HCT116 (cell line): Measurements from ENCODE around the gene GRIP1. TPM values are rescaled to one million over a fixed set of nuclear protein-coding genes. Genes with fewer than 3 reads are reported as not detected.

Source experiments
- ATAC-seq: fragments of 200-7000 bp; cut with Tn5 transposase; 2 replicates; pipeline ENCODE4 v1.9.1; 2020; ENCODE audit warnings: mild to moderate bottlenecking, moderate library complexity
- BruUV-seq: library from RNA; stranded (reverse); fragments of 400-500 nt; replicated peaks from 2 replicates; lab custom pipeline; 2021; lab: Mats Ljungman, UMichigan
- CTCF ChIA-PET: fragments of 300-600 bp; sonication (Branson Sonifier 250); formaldehyde crosslinking; loops from one replicate; lab custom pipeline; 2021; ENCODE audit warnings: antibody characterized with exemption; lab: Charles Lee
- POLR2A ChIA-PET: fragments of 300-600, 350-600 bp; sonication (Branson Sonifier 250); formaldehyde crosslinking; loops from one replicate; lab custom pipeline; 2021; ENCODE audit warnings: antibody characterized with exemption; lab: Charles Lee
- RAD21 ChIA-PET, 2 experiments: fragments of 300-600 bp; sonication (Branson Sonifier 250); formaldehyde crosslinking; loops; one replicate each; lab custom pipeline; 2023; ENCODE audit warnings: low total read pairs in 2 of 2; ENCODE audit not compliant: uncharacterized antibody in 2 of 2, unreplicated experiment in 2 of 2, low non-redundant PET in 1 of 2; lab: Charles Lee
- DNase-seq: peaks from one replicate; pipeline ENCODE4 v3.0.0-alpha.2; 2010; ENCODE audit warnings: low read depth, low spot score
- H2AFZ ChIP-seq: fragments of 200-600 bp; shearing (Covaris generic), sonication (generic); 2 replicates; pipeline ENCODE4 v1.6.1; 2017; ENCODE audit warnings: low read depth, mixed run types, mixed read lengths, antibody characterized with exemption, low read length; ENCODE audit not compliant: poor library complexity, severe bottlenecking
- H3K27ac ChIP-seq: 2 replicates; pipeline ENCODE4 v1.5.1; 2012; ENCODE audit warnings: low read depth, low read length
- H3K27me3 ChIP-seq: fragments of 200-600 bp; sonication (generic); 2 replicates; pipeline ENCODE4 v1.6.1; 2016; ENCODE audit warnings: mixed run types, low read length, mixed read lengths; ENCODE audit not compliant: insufficient read depth
- H3K36me3 ChIP-seq, 2 experiments: fragments of 200-500 bp in 1 of 2; fragments of 200-600 bp in 1 of 2; sonication (Bioruptor generic) in 1 of 2; sonication (generic) in 1 of 2; 2 replicates each; pipeline versions ENCODE4 v1.5.1 to v1.6.1; 2014 to 2016; ENCODE audit warnings: low read length in 2 of 2, inconsistent platforms in 1 of 2, mixed read lengths in 1 of 2, mixed run types in 1 of 2; ENCODE audit not compliant: insufficient read depth in 2 of 2, control insufficient read depth in 1 of 2
- H3K4me1 ChIP-seq, 2 experiments: fragments of 200-600 bp in 1 of 2; sonication (generic) in 1 of 2; 2 replicates each; pipeline versions ENCODE4 v1.5.1 to v1.6.1; 2012 to 2017; ENCODE audit warnings: low read length in 2 of 2, inconsistent platforms in 1 of 2, mild to moderate bottlenecking in 1 of 2, mixed read lengths in 1 of 2, mixed run types in 1 of 2, moderate library complexity in 1 of 2; ENCODE audit not compliant: insufficient read depth in 2 of 2, control insufficient read depth in 1 of 2
- H3K4me2 ChIP-seq: fragments of 200-600 bp; sonication (generic); 2 replicates; pipeline ENCODE4 v1.6.1; 2017; ENCODE audit warnings: mixed run types, low read length, mixed read lengths
- H3K4me3 ChIP-seq, 2 experiments: fragments of 200-600 bp in 1 of 2; sonication (generic) in 1 of 2; replicated peaks in 1 of 2; 2 replicates each; pipeline ENCODE4 v1.5.1; 2011 to 2016; ENCODE audit warnings: low read length in 2 of 2, control low read depth in 1 of 2, low read depth in 1 of 2, mild to moderate bottlenecking in 1 of 2, mixed read lengths in 1 of 2, mixed run types in 1 of 2
- H3K79me2 ChIP-seq: fragments of 200-600 bp; sonication (generic); 2 replicates; pipeline ENCODE4 v1.6.1; 2017; ENCODE audit warnings: mild to moderate bottlenecking, mixed run types, low read length, moderate library complexity, mixed read lengths; ENCODE audit not compliant: insufficient read depth
- H3K9ac ChIP-seq: fragments of 200-600 bp; sonication (generic); 2 replicates; pipeline ENCODE4 v1.6.1; 2016; ENCODE audit warnings: low read length, mixed read lengths
- H3K9me2 ChIP-seq: fragments of 200-600 bp; sonication (generic), shearing (Covaris generic); 2 replicates; pipeline ENCODE4 v1.6.1; 2017; ENCODE audit warnings: mixed run types, mild to moderate bottlenecking, moderate library complexity; ENCODE audit not compliant: insufficient read depth
- H3K9me3 ChIP-seq, 2 experiments: fragments of 200-500 bp in 1 of 2; fragments of 200-600 bp in 1 of 2; sonication (Bioruptor generic) in 1 of 2; sonication (generic) in 1 of 2; 2 replicates each; pipeline ENCODE4 v1.6.1; 2014 to 2017; ENCODE audit warnings: low read length in 2 of 2, mixed read lengths in 2 of 2, inconsistent platforms in 1 of 2, low read depth in 1 of 2, mild to moderate bottlenecking in 1 of 2, mixed run types in 1 of 2, moderate library complexity in 1 of 2; ENCODE audit not compliant: control insufficient read depth in 1 of 2, insufficient read depth in 1 of 2
- H4K20me1 ChIP-seq: fragments of 200-600 bp; sonication (generic), shearing (Covaris generic); 2 replicates; pipeline ENCODE4 v1.6.1; 2017; ENCODE audit warnings: mixed run types, mild to moderate bottlenecking, moderate library complexity; ENCODE audit not compliant: insufficient read depth
- CEBPB ChIP-seq: IDR thresholded peaks from 2 replicates; pipeline ENCODE4 v1.6.1; 2012; ENCODE audit warnings: low read depth
- EGR1 ChIP-seq: IDR thresholded peaks from 2 replicates; pipeline ENCODE4 v1.6.1; 2012; ENCODE audit warnings: low read depth
- EZH2 ChIP-seq: fragments of 200-600 bp; sonication (generic); IDR thresholded peaks from 2 replicates; pipeline ENCODE4 v1.6.1; 2017; ENCODE audit warnings: antibody characterized with exemption, mixed run types
- EZH2phosphoT487 ChIP-seq: fragments of 200-600 bp; IDR thresholded peaks from 2 replicates; pipeline ENCODE4 v1.6.1; 2018; ENCODE audit warnings: antibody characterized with exemption, borderline replicate concordance
- FOSL1 ChIP-seq: IDR thresholded peaks from 2 replicates; pipeline ENCODE4 v1.6.1; 2012; ENCODE audit warnings: low read depth
- POLR2A ChIP-seq: IDR thresholded peaks from 2 replicates; pipeline ENCODE4 v1.7.0; 2011; ENCODE audit warnings: borderline replicate concordance; ENCODE audit not compliant: insufficient read depth, insufficient read length; ENCODE audit errors: extremely low read depth
- POLR2AphosphoS5 ChIP-seq: IDR thresholded peaks from 2 replicates; pipeline ENCODE4 v1.6.1; 2011; ENCODE audit warnings: mild to moderate bottlenecking, low read depth, low read length, moderate library complexity
- RAD21 ChIP-seq: IDR thresholded peaks from 2 replicates; pipeline ENCODE4 v1.6.1; 2012; ENCODE audit warnings: low read depth, mild to moderate bottlenecking
- SIN3A ChIP-seq: IDR thresholded peaks from 2 replicates; pipeline ENCODE4 v1.6.1; 2012; ENCODE audit warnings: low read depth
- SP1 ChIP-seq: IDR thresholded peaks from 2 replicates; pipeline ENCODE4 v1.6.1; 2012; ENCODE audit warnings: low read depth
- SRF ChIP-seq: IDR thresholded peaks from 2 replicates; pipeline ENCODE4 v1.6.1; 2012; ENCODE audit warnings: low read depth
- TCF7L2 ChIP-seq: IDR thresholded peaks from 2 replicates; pipeline ENCODE4 v1.7.0; 2011; ENCODE audit warnings: borderline replicate concordance, inconsistent platforms; ENCODE audit not compliant: insufficient read depth, insufficient read length; ENCODE audit errors: extremely low read depth
- YY1 ChIP-seq: IDR thresholded peaks from 2 replicates; pipeline ENCODE4 v1.6.1; 2011; ENCODE audit warnings: low read length, low read depth, moderate library complexity, mild to moderate bottlenecking; ENCODE audit not compliant: insufficient replicate concordance; ENCODE audit errors: extremely low read depth
- ZFX ChIP-seq: fragments of 450-650 bp; IDR thresholded peaks from 2 replicates; pipeline ENCODE4 v1.6.1; 2017
- ZNF274 ChIP-seq: fragments of 200-500 bp; sonication (Bioruptor generic); IDR thresholded peaks from 2 replicates; pipeline ENCODE4 v1.6.1; 2014; ENCODE audit warnings: mild to moderate bottlenecking, low read depth, low read length, inconsistent platforms
- intact Hi-C: fragments of 100-400 bp; cut with micrococcal nuclease; formaldehyde crosslinking; loops from 2 replicates; pipeline ENCODE4 v1.10.0; 2022
- total RNA-seq: library from RNA; stranded (reverse); gene quantifications from one replicate; pipeline ENCODE4 v1.2.1, GENCODE V29; 2021; ENCODE audit not compliant: unreplicated experiment
- TF ChIP-seq, protein P1 (sequence below): IDR thresholded peaks from 2 replicates; pipeline ENCODE4 v1.6.1; 2012; ENCODE audit warnings: low read depth
- TF ChIP-seq, protein P2 (sequence below): IDR thresholded peaks from 2 replicates; pipeline ENCODE4 v1.6.1; 2012
- TF ChIP-seq, protein P3 (sequence below): IDR thresholded peaks from 2 replicates; pipeline ENCODE4 v1.6.1; 2011; ENCODE audit warnings: mild to moderate bottlenecking, low read length, moderate library complexity; ENCODE audit not compliant: insufficient replicate concordance; ENCODE audit errors: extremely low read depth
- TF ChIP-seq, protein P4 (sequence below), 3 experiments: fragments of 200-600 bp in 1 of 3; sonication (generic) in 1 of 3; IDR thresholded peaks in 2 of 3; conservative IDR thresholded peaks in 1 of 3; 2 replicates each; pipeline ENCODE4 v1.5.1; 2012 to 2017; ENCODE audit warnings: low read depth in 2 of 3, low read length in 2 of 3, antibody characterized with exemption in 1 of 3, borderline replicate concordance in 1 of 3, control low read depth in 1 of 3, mild to moderate bottlenecking in 1 of 3, mixed read lengths in 1 of 3, mixed run types in 1 of 3, moderate library complexity in 1 of 3; ENCODE audit not compliant: insufficient read depth in 1 of 3
- TF ChIP-seq, protein P5 (sequence below): IDR thresholded peaks from 2 replicates; pipeline ENCODE4 v1.6.1; 2012

Gene GRIP1
- total RNA-seq, 1 experiment from 2014 or later: not detected

DNA sequence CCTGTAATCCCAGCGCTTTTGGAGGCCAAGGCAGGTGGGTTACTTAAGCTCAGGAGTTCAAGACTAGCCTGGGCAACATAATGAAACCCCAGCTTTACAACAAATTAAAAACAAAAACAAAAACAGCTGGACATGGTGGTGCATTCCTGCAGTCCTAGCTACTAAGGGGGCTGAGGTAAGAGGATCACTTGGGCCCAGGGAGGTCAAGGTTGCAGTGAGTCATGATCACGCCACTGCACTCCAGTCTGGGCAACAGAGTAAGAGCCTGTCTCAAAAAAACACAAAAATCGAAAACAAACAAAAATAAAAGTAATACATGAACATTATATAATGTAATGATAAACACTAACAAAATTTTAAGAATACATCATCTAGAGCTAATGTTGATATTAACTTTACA, 46.2 kb upstream of the GRIP1 start:
- H3K4me1 ChIP-seq: no peaks in the 10 kb centered on the region
- TF ChIP-seq, protein P1, sequence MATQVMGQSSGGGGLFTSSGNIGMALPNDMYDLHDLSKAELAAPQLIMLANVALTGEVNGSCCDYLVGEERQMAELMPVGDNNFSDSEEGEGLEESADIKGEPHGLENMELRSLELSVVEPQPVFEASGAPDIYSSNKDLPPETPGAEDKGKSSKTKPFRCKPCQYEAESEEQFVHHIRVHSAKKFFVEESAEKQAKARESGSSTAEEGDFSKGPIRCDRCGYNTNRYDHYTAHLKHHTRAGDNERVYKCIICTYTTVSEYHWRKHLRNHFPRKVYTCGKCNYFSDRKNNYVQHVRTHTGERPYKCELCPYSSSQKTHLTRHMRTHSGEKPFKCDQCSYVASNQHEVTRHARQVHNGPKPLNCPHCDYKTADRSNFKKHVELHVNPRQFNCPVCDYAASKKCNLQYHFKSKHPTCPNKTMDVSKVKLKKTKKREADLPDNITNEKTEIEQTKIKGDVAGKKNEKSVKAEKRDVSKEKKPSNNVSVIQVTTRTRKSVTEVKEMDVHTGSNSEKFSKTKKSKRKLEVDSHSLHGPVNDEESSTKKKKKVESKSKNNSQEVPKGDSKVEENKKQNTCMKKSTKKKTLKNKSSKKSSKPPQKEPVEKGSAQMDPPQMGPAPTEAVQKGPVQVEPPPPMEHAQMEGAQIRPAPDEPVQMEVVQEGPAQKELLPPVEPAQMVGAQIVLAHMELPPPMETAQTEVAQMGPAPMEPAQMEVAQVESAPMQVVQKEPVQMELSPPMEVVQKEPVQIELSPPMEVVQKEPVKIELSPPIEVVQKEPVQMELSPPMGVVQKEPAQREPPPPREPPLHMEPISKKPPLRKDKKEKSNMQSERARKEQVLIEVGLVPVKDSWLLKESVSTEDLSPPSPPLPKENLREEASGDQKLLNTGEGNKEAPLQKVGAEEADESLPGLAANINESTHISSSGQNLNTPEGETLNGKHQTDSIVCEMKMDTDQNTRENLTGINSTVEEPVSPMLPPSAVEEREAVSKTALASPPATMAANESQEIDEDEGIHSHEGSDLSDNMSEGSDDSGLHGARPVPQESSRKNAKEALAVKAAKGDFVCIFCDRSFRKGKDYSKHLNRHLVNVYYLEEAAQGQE: no peak
- TF ChIP-seq EGR1 (no peak), ZNF274 (no peak), SRF (no peak), ZFX (no peak), CEBPB (no peak), FOSL1 (no peak), YY1 (no peak), POLR2A (no peak), SP1 (no peak), RAD21 (no peak), POLR2AphosphoS5 (no peak), EZH2 (no peak), EZH2phosphoT487 (no peak), SIN3A (no peak), TCF7L2 (no peak)
- TF ChIP-seq, protein P2, sequence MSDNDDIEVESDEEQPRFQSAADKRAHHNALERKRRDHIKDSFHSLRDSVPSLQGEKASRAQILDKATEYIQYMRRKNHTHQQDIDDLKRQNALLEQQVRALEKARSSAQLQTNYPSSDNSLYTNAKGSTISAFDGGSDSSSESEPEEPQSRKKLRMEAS: no peak
- TF ChIP-seq, protein P3, sequence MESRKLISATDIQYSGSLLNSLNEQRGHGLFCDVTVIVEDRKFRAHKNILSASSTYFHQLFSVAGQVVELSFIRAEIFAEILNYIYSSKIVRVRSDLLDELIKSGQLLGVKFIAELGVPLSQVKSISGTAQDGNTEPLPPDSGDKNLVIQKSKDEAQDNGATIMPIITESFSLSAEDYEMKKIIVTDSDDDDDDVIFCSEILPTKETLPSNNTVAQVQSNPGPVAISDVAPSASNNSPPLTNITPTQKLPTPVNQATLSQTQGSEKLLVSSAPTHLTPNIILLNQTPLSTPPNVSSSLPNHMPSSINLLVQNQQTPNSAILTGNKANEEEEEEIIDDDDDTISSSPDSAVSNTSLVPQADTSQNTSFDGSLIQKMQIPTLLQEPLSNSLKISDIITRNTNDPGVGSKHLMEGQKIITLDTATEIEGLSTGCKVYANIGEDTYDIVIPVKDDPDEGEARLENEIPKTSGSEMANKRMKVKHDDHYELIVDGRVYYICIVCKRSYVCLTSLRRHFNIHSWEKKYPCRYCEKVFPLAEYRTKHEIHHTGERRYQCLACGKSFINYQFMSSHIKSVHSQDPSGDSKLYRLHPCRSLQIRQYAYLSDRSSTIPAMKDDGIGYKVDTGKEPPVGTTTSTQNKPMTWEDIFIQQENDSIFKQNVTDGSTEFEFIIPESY: no peak
- TF ChIP-seq, protein P4, sequence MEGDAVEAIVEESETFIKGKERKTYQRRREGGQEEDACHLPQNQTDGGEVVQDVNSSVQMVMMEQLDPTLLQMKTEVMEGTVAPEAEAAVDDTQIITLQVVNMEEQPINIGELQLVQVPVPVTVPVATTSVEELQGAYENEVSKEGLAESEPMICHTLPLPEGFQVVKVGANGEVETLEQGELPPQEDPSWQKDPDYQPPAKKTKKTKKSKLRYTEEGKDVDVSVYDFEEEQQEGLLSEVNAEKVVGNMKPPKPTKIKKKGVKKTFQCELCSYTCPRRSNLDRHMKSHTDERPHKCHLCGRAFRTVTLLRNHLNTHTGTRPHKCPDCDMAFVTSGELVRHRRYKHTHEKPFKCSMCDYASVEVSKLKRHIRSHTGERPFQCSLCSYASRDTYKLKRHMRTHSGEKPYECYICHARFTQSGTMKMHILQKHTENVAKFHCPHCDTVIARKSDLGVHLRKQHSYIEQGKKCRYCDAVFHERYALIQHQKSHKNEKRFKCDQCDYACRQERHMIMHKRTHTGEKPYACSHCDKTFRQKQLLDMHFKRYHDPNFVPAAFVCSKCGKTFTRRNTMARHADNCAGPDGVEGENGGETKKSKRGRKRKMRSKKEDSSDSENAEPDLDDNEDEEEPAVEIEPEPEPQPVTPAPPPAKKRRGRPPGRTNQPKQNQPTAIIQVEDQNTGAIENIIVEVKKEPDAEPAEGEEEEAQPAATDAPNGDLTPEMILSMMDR (IDR thresholded peaks at IDR 0.05 in 2 of 3, conservative IDR thresholded peaks at IDR 0.05 in 1 of 3; ENCODE audit: borderline replicate concordance in 1 of 3, insufficient read depth in 1 of 3, low read depth in 2 of 3, low read length in 2 of 3): no peak
- TF ChIP-seq, protein P5, sequence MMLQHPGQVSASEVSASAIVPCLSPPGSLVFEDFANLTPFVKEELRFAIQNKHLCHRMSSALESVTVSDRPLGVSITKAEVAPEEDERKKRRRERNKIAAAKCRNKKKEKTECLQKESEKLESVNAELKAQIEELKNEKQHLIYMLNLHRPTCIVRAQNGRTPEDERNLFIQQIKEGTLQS: no peak
- TF ChIP-seq, all 23 proteins: peak for 0
- no peak for DNase-seq
- POLR2A ChIA-PET: no interaction called here
- Histone ChIP-seq H3K4me3 (no peak overlapping the region), H3K27ac (no peak overlapping the region), H3K27me3 (peaks cover 51% of the 10 kb centered on the region), H3K79me2 (no peaks in the 10 kb centered on the region), H3K36me3 (no peaks in the 10 kb centered on the region), H2AFZ (no peak overlapping the region), H3K9me3 (no peaks in the 10 kb centered on the region), H3K9ac (no peak overlapping the region), H4K20me1 (no peaks in the 10 kb centered on the region), H3K9me2 (no peaks in the 10 kb centered on the region), H3K4me2 (no peak overlapping the region)
- CTCF ChIA-PET: no interaction called here
- no peak for ATAC-seq
- intact Hi-C loops: no loop called here
- RAD21 ChIA-PET: no interaction called here
- no TSS peak for BruUV-seq
